HG03066 (cell line): ENCODE measurements around the gene BCAP31.

Experiments
- ATAC-seq: cut with Tn5 transposase; IDR thresholded peaks from one replicate; pipeline ENCODE4 v1.9.1; 2021; ENCODE audit warnings: low read depth; ENCODE audit not compliant: unreplicated experiment

The BCAP31 gene

GRCh38 chrX:153662266-153662665 lies 61.9 kb downstream of the BCAP31 start:
- ATAC-seq, result no peak

GRCh38 chrX:153659268-153659667 lies 64.9 kb downstream of the BCAP31 start:
- no peak for ATAC-seq

- no peak for ATAC-seq
Observed at GRCh38 chrX:153657161-153657560, 67.0 kb downstream of the BCAP31 start.

GRCh38 chrX:153653556-153653955 lies 70.6 kb downstream of the BCAP31 start:
- ATAC-seq, result no peak

GRCh38 chrX:153651540-153652079 lies 72.6 kb downstream of the BCAP31 start:
- ATAC-seq, result no peak

GRCh38 chrX:153650959-153651358 lies 73.2 kb downstream of the BCAP31 start:
- ATAC-seq, result no peak
